C4-2B (cell line): Measurements from ENCODE around the gene MEOX1.

ENCODE experiments used
- H3K27ac ChIP-seq: fragments of 450-650 bp; 2 replicates; pipeline ENCODE4 v1.5.1; 2017
- CTCF ChIP-seq: fragments of 450-650 bp; conservative IDR thresholded peaks from 2 replicates; pipeline ENCODE4 v1.5.1; 2017; ENCODE audit warnings: mild to moderate bottlenecking
- ZFX ChIP-seq: fragments of 450-650 bp; IDR thresholded peaks from 2 replicates; pipeline ENCODE4 v1.6.1; 2017

MEOX1 gene

DNA sequence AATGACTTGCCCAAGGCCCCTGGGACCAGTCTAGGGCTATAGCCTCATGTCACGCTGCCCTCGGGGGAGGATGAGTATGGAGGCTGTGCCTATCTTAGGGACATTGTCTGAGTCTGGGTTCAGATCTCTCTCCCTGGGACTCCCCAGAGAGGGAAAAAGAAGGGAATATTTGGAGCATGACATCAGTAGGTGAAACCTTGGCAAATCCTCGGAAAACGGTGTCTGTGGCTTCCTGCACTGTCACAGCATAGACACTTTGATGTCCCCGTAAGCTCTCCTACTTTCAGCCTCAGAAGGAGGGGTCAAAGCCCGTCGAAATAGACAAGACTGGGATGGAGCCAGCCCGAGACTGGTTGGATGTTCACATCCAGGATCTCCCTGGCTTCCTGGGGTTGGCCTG is 11.3 kb downstream of the MEOX1 start:
- TF ChIP-seq CTCF (no peak), ZFX (no peak)
- H3K27ac ChIP-seq, result no peak overlapping the region

GRCh38 chr17:43648916-43649315 is 12.8 kb downstream of the MEOX1 start:
- no peak overlapping the region for H3K27ac ChIP-seq
- TF ChIP-seq CTCF (no peak), ZFX (no peak)

DNA sequence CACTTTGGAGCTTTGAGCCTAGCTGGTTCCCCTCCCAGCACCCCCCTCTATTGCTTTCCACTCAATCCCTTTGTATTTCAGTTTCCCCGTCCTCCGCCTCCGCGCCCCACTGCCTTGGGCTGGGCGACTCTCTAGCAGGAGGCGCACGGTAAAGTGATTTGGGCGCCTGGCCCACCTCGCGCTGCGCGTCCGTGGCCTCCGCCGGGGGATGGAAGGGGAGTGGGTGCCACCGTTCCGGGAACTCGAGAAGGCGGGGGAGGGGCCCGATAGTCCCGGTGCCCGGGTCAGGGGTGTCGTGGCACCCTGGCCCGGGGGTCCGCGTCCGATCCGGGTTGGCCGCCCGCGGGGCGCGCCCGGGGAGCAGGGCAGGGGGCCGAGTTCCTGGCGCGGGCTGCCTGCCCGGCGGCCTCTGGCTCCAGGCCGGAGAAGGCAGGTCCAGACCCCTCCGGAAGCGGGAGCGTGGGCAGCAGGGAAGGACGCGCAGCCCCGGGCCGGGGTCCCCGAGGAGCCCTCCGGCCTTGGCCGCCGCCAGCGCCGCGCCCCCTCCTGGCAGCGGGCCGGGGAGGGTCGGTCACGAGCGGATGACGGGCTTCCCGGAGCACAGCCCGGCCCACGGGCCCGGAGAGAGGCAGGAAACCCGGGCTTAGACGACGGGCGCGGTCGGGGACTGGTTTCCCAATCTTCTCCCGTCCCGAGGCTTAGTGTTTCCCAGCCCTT is 15.8 kb downstream of the MEOX1 start:
- H3K27ac ChIP-seq, result no peak overlapping the region
- TF ChIP-seq ZFX (no peak), CTCF (no peak)

DNA sequence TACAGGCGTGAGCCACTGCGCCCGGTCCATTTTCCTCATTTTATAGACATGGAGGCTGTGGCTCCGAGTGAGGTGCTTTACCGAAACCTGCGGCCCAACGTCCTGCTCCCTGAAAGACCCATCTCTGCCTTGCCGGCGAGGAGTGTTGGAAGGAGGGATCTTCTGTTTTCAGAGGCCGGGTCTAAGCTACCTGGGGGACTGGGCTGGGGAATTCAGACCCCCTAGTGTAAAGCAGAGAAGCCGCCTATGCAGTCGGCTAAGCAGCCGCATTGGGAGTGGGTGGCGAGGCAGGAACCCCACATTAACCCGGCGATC is 16.3 kb downstream of the MEOX1 start:
- TF ChIP-seq ZFX, result no peak
- TF ChIP-seq CTCF, result no peak

GRCh38 chr17:43644081-43644480 is 17.6 kb downstream of the MEOX1 start:
- no peak overlapping the region for H3K27ac ChIP-seq
- TF ChIP-seq CTCF (no peak), ZFX (no peak)

More for the DNA sequence above, 16.3 kb downstream of the MEOX1 start:
- H3K27ac ChIP-seq, result no peak overlapping the region

- no peak for TF ChIP-seq ZFX
- TF ChIP-seq CTCF, result no peak
These were observed 20.3 kb downstream of the MEOX1 start for GRCh38 chr17:43641416-43641815.

GRCh38 chr17:43640491-43641252 is 21.1 kb downstream of the MEOX1 start:
- no peak for TF ChIP-seq ZFX
- TF ChIP-seq CTCF, result no peak
- no peak overlapping the region for H3K27ac ChIP-seq

More at GRCh38 chr17:43641416-43641815, 20.3 kb downstream of the MEOX1 start:
- H3K27ac ChIP-seq, result no peak overlapping the region
